GM19193 (cell line): ENCODE results near the gene RUNX1.

Experiments used
- POLR2A ChIP-seq: IDR thresholded peaks from 4 replicates; pipeline ENCODE4 v1.6.1; 2011; ENCODE audit not compliant: insufficient read depth, insufficient read length; ENCODE audit errors: extremely low read depth

Gene RUNX1

DNA sequence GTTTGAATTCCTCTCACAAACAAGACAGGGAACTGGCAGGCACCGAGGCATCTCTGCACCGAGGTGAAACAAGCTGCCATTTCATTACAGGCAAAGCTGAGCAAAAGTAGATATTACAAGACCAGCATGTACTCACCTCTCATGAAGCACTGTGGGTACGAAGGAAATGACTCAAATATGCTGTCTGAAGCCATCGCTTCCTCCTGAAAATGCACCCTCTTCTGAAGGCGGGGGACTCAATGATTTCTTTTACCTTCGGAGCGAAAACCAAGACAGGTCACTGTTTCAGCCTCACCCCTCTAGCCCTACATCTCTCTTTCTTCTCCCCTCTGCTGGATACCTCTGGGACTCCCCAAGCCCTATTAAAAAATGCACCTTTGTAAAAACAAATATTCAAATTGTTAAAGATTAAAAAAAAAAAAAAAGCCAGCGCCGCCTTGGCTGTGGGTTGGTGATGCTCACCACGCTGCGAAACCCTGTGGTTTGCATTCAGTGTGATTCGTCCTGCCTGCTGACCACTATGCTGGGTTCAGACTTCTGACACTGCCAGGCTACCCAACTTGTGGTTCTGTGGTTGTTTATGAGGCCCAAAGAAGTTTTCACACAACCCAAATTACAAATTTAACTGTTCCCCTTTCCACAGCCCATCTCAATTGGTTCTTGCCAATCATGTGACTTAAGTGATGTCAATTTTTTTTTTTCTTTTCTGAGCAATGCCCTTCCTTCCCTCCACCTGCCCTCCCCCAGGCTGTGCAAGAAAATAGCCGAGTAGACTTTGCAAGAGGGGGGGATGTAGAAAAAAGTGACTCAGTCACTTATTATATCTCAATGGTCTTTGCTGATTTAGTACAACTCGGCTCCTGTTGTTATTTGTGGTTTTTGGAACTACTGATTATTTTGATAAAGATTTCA is at the start of gene RUNX1:
Gene RUNX1 (minus strand): TSS at position 597 of the 912 bp plus-strand sequence.
- TF ChIP-seq POLR2A: no peak

DNA sequence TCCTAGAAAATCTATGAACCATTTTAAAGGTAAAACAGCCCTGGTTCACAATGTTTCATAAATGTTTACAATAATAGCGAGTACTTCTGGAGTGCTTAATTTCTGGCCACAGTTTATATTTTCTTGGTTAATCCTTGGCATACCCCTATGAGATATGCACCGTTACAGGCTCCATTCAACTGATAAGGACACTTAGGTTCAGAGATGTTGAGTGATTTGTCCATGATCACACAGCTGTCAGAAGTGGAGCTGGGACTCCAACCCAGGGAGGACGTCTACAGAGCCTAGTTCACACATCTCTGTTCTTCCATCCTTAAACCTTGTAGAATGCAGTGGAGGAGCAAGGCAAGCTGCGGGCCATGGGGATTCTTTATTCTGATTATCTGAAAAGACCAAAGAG is 48.4 kb upstream of the RUNX1 start:
- TF ChIP-seq POLR2A: no peak

DNA sequence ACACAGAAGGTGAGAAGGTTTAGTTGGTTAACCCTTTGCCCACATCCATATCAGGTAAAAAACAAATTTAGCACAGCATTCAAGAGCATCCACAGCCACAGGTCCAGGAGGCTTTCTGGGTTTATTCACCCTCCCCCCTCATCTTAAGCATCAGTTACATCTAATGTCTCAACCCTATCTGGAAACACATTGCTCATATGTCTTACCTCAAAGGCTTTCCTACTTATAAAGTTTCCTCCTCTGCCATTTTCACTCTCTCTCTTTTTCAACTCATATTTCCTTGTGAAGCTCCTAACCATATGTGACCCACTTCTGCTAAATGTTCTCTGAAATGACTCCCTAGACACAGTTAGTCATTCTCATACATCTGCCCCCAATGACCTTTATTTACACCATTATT is 47.9 kb upstream of the RUNX1 start:
- TF ChIP-seq POLR2A: no peak

DNA sequence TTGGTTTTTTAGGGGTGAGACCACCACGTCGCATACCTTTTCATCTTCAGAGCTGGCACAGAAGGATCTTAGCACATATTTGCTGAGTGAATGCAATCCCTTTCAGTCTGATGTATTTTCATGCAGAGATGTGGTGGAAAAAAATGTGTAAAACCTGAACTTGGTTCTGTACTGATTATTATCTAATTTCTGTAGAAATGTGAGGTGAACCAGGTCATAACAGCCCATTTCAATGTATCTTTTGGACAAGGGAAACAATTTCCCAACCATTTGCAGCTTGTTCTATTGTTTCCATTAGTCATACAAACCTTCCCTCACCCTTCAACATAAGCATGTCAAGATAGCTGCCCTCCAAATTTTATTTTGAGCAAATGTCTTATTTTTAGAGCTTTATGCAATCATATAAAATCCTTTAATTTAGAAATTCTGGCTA is 46.8 kb upstream of the RUNX1 start:
- no peak for TF ChIP-seq POLR2A

DNA sequence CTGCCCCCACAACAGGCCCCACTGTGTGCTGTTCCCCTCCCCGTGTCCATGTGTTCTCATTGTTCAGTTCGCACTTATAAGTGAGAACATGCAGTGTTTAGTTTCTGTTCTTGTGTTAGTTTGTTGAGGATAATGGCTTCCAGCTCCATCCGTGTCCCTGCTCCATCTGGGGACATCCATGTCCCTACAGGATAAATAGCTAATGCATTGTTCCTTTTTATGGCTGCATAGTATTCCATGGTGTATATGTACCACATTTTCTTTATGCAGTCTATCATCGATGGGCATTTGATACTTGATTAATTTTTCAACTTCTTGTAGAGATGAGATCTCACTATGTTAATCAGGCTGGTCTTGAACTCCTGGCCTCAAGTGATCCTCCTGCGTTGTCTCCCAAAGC is 44.4 kb upstream of the RUNX1 start:
- no peak for TF ChIP-seq POLR2A

DNA sequence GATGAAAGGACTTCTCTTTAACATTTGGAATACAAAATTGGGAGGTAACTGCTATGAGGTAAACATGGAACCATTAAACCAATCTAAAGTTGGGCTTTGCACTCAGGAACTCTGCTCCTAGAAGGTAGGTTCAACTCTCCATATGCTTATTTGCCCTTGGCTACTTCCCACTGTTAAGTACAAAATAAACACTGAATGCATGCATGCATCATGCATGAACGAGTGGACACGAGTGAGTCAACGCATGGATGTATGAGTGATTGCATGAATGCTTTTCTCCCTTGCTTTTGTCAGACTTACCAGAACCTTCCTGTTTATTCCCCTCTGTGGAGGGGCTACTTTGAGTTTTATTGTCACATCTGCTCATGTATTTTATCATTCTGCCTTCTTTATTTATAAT is 42.4 kb upstream of the RUNX1 start:
- TF ChIP-seq POLR2A: no peak

DNA sequence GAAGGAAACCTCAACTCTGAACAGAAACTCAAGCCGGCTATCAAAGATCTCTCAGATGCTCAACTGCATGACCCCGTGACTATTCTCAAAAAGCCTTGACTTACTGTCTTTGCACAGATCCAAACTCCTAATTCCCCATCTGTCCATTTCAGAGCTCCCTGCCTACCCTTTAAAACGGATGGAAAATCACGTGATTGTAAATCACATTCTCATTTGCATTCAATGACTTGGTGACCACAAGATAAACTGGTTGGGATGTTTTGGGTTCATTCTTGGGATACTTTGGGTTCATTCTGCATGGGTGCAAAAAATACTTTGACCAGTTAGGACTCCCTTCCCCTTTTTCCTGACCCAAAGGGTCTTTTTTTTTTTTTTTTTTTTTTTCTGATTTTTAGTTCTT is 41.3 kb upstream of the RUNX1 start:
- no peak for TF ChIP-seq POLR2A

DNA sequence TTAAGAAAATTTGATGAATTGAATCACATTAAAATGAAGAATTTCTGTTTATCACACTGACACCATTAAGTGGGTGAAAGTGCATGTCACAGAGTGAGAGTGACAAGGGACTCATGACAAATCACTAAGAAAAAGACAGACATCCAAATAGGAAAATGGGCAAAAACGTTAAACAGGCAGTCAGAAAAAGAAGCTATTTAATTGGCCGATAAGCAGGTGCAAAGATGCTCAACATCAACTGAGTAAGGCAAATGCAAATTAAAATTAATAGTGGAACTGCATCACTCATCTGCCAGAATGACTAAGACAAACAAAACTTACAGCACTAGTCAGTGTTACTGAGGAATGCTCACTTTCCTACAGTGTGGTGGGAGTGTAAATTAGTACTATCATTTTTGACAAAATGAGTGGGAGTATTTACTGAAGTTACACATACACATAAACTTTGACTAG is 39.2 kb upstream of the RUNX1 start:
- TF ChIP-seq POLR2A: no peak

DNA sequence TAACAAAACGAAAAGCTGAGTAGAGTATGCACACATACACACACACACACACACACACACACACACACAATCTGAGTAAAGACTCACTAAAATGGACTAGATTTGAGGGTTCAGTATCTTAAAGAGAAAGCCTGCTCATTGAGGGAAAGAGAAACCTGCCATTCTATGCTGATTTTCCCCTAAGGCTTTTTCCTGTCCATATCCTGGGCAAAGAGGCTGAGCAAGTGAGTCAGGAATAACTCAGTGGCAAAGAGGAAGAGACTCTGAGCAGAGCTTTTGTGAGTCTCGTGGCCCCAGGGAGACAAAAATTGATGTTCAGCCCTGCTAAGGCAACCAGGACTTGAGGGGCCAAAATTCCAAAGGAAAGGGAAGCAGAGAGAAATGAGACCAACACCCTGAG is 37.3 kb upstream of the RUNX1 start:
- TF ChIP-seq POLR2A: no peak

DNA sequence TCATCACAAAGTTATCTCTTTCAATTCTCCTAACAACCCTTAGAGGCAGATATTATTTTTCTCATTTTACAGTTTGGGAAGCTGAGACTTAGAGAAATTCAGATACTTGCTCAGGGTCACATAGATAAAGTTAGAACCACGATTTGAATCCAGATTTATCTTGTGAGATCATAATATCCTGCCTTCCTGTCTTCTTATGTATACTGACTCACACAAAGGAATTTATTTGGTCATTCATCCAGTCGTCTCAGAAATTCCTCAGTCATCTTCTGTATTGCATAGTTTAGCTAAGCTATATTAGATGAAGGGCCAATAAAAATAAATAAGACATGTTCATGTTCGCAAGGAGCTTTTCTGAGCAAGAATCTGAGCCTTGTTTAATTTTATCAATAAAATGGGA is 35.8 kb upstream of the RUNX1 start:
- no peak for TF ChIP-seq POLR2A

DNA sequence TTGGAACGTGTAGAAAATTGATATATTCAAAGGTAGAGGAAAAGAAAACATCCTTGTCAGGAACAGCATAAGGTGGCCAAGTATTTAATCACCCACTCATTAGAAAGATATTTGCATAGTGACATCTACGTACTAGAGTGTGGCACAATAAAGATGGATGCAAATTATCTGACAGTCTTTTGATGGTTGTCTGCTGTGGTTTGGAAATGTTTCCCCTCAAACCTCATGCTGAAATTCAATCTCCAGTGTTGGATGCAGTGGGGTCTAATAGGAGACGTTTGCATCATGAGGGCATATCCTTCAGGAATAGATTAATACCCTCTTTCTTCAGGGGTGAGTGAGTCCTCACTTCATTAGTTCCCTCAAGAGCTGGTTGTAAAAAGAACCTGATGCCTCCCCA is 34.1 kb upstream of the RUNX1 start:
- no peak for TF ChIP-seq POLR2A

DNA sequence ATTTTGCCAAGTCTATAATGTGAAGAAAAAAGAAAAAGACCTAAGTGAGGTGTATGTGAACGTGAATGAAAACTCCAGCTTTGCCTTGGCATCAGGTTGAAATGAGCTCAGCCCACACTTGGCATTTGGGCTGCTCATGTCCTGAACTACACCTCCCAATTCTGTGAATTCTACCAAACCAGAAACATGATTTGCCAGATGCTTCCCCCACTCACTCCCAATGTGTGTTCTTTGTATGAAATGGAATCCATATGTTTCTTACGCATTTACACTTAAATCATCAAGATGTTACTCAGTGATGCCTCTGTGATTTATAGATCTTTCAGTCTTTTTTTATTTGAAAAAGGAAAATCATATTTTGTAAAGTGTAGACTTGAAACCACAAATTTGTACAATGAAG is 32.8 kb upstream of the RUNX1 start:
- no peak for TF ChIP-seq POLR2A

DNA sequence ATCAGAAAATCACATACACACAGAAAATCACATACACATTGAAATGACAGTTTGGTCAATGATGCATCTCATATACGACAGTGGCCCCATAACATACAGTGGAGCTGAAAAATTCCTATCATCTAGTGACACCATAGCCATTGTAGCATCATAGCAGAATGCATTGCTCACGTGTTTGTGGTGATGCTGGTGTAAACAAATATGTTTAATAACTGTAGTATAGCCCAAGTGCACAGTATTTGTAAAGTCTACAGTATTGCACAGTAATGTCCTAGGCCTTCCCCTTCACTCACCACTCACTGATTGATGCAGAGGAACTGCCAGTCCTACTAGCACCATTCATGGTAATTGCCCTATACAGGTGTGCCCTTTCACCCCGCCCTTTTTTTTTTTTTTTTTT is 30.1 kb upstream of the RUNX1 start:
- no peak for TF ChIP-seq POLR2A

DNA sequence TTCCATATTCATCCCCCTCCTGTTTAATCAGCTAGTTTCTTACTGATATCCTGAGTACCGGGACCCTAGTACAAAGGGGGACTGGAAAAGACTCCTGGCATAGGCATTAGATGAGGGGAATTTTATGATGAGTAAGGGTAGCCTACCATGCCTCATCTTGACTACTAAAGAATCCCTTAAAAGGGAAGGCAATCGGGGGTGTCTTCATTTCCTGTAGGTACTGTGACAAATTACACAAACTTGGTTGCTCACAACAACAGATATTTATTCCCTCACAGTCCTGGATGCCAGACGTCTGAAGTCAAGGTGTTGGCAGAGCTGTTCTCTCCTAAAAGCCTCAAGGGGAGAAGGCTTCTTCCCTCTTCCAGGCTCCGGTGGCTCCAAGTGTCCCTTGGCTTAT is 28.9 kb upstream of the RUNX1 start:
- TF ChIP-seq POLR2A: no peak

DNA sequence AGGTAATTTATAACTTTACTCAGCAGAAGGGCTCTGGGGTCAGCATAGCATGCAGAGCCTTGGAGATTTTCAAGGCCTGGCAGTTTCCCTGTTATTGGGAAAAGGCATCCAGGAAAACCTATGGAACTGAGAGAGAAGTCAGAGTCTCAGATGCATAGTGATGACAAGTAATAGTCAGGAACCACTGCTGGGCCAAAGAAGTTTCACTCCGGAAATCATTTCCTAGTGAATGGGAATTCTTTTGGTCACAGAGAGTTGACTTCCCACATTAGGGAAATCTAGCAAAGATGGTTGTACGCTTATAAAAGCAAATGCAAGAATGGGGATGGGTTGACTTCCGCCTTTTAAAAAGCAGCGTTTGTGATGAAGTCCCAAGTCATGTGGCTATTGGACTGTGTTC is 28.4 kb upstream of the RUNX1 start:
- no peak for TF ChIP-seq POLR2A

DNA sequence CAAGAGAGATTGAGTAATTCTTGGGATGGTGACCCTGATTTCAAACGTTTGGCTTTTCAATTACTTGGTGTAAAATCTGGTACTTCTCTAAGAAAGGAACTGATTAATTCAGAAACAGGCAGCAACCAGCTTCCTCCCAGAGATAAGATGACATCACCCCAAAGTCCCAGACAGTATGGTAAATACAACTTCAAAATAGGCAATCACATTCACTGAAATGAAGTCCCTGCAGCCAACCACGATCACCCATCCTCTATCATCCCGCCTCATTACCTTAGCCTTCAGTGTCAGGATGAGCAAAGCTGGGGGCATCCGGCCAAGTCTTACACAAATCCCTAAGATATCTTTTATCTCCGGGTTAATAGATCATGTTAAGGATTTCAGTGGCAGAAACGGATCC is 26.4 kb upstream of the RUNX1 start:
- no peak for TF ChIP-seq POLR2A
